Measurements from ENCODE around the gene COX20.

- TF ChIP-seq GATA3 (IDR thresholded peaks at IDR 0.05; ENCODE audit: low read depth, low read length): no peak
- no peak for TF ChIP-seq GATA2 (IDR thresholded peaks at IDR 0.05; ENCODE audit: low read depth, low read length)
Observed at GRCh38 chr1:244878681-244879080, 43.2 kb downstream of the COX20 start.
